K562 (cell line): ENCODE measurements around the gene LRP3. TPM values are rescaled to one million over a fixed set of nuclear protein-coding genes. Genes with fewer than 3 reads are reported as not detected.

Experiments
- ADNP ChIP-seq: fragments of 200-800 bp; sonication (Bioruptor generic); IDR thresholded peaks from 2 replicates; pipeline ENCODE4 v1.6.1; 2016; ENCODE audit warnings: missing genetic modification characterization, missing compliant biosample characterization
- ARID2 ChIP-seq: fragments of 450-650 bp; IDR thresholded peaks from 2 replicates; pipeline ENCODE4 v1.6.1; 2017; ENCODE audit warnings: antibody characterized with exemption, mild to moderate bottlenecking
- DIDO1 ChIP-seq: fragments of 450-650 bp; IDR thresholded peaks from 2 replicates; pipeline ENCODE4 v1.6.1; 2016; ENCODE audit warnings: low read depth, missing biosample characterization, missing genetic modification characterization
- FOXK1 ChIP-seq: sonication (generic); formaldehyde crosslinking; IDR thresholded peaks from 2 replicates; pipeline ENCODE4 v1.8.0; 2022; ENCODE audit warnings: missing genetic modification reagents, mild to moderate bottlenecking, borderline replicate concordance
- GABPB2 ChIP-seq: fragments of 250-450 bp; sonication (Bioruptor Pico); conservative IDR thresholded peaks from 2 replicates; pipeline ENCODE4 v1.5.1; 2021; ENCODE audit warnings: mild to moderate bottlenecking
- HOXB6 ChIP-seq: fragments of 250-450 bp; sonication (Bioruptor Pico); IDR thresholded peaks from 2 replicates; pipeline ENCODE4 v1.5.1; 2022; ENCODE audit warnings: mild to moderate bottlenecking, borderline replicate concordance
- NR2C2 ChIP-seq, 2 experiments: fragments of 200-800 bp in 1 of 2; sonication (Bioruptor generic) in 1 of 2; sonication (generic) in 1 of 2; formaldehyde crosslinking in 1 of 2; IDR thresholded peaks; 2 replicates each; pipeline versions ENCODE4 v1.6.1 to v1.8.0; 2016 to 2022; ENCODE audit warnings: mild to moderate bottlenecking in 1 of 2, missing compliant biosample characterization in 1 of 2, missing genetic modification characterization in 1 of 2, missing genetic modification reagents in 1 of 2
- STAT5A ChIP-seq: IDR thresholded peaks from 2 replicates; pipeline ENCODE4 v1.6.1; 2012; ENCODE audit warnings: low read length, inconsistent platforms, borderline replicate concordance
- ZNF24 ChIP-seq: fragments of 450-650 bp; IDR thresholded peaks from 2 replicates; pipeline ENCODE4 v1.6.1; 2016
- polyA plus RNA-seq, 8 experiments: library from polyadenylated mRNA; depleted of rRNA in 4 of 8; stranded (reverse) in 5 of 8; unstranded in 3 of 8; fragments of >200 nt; fragmentation: Nextera tagmentation in 2 of 8; fragmentation: Illumina TruSeq in 1 of 8; extraction: Ambion mirVana in 2 of 8; extraction: Trizol in 1 of 8; gene quantifications; 2 replicates each; pipeline versions ENCODE4 v1.2.1 to v1.2.3, GENCODE V29; 2011 to 2014; ENCODE audit warnings: inconsistent platforms in 1 of 8, missing spikeins in 1 of 8
- total RNA-seq, 7 experiments: library from RNA; depleted of rRNA in 6 of 7; stranded (reverse); fragments of >200 nt in 6 of 7; fragmentation: Illumina TruSeq in 2 of 7; extraction: Trizol in 2 of 7; gene quantifications; 2 replicates each; pipeline versions ENCODE4 v1.2.1 to v1.2.3, GENCODE V29; 2011 to 2021; ENCODE audit warnings: low replicate concordance in 1 of 7
- TF ChIP-seq, protein P1 (sequence below): fragments of 250-450 bp; sonication (Bioruptor Pico); IDR thresholded peaks from 2 replicates; pipeline ENCODE4 v1.4.0; 2020
- TF ChIP-seq, protein P2 (sequence below): fragments of 450-650 bp; IDR thresholded peaks from 2 replicates; pipeline ENCODE4 v1.6.1; 2018; ENCODE audit not compliant: partially characterized antibody
- TF ChIP-seq, protein P3 (sequence below): fragments of 450-650 bp; IDR thresholded peaks from 2 replicates; pipeline ENCODE4 v1.7.0; 2016; ENCODE audit warnings: borderline replicate concordance
- TF ChIP-seq, protein P4 (sequence below), 2 experiments: fragments of 200-800 bp in 1 of 2; sonication (Bioruptor generic) in 1 of 2; sonication (generic) in 1 of 2; formaldehyde crosslinking in 1 of 2; IDR thresholded peaks in 1 of 2; conservative IDR thresholded peaks in 1 of 2; 2 replicates each; pipeline versions ENCODE4 v1.5.0 to v1.6.1; 2016 to 2020; ENCODE audit warnings: missing compliant biosample characterization in 1 of 2, missing genetic modification characterization in 1 of 2, missing genetic modification reagents in 1 of 2

LRP3 gene
- total and polyA plus RNA-seq, 9 of the 15 experiments (the other 6 are each of a cell fraction or from before 2014, with no cell fraction given) = 0.29 TPM; not detected in 8

DNA sequence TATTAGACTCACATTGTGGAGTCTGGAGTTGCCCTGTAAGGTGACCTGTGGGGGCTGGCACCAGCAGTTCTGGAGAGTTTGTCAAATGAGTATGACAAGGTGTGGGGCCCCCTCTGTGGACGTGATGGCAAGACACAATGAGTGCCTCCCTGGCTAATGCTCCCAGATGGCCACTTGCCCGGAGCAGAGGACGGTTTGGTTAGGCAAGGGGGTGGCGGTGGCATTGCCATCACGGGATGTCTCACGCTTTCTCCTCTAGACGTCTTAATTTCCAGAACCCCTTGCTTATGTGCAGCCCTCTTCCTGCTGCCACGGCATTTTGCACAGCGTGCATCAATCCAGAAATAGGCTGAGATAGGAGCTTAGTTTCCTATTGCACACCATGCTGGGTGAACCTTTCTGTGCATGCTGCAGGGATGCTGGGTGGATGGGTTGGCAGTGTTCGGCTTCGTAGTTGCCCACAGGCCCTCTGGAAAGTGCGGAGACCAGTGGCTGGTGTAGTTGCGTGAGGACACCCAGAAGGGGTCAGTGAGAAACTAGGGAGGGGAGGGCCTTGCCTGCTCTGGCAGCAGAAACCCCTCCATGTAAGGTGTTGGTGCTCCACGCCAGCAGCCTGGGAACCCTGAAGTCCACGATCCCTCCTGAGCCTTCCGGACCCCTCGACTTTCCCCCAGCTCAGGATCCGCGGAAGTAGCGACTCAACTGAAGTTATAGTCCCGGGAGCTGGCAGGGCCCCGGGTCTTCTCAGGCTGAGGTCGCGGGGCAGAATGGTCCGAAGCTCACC lies 18.1 kb upstream of the LRP3 start (continued):
- TF ChIP-seq, protein P1, sequence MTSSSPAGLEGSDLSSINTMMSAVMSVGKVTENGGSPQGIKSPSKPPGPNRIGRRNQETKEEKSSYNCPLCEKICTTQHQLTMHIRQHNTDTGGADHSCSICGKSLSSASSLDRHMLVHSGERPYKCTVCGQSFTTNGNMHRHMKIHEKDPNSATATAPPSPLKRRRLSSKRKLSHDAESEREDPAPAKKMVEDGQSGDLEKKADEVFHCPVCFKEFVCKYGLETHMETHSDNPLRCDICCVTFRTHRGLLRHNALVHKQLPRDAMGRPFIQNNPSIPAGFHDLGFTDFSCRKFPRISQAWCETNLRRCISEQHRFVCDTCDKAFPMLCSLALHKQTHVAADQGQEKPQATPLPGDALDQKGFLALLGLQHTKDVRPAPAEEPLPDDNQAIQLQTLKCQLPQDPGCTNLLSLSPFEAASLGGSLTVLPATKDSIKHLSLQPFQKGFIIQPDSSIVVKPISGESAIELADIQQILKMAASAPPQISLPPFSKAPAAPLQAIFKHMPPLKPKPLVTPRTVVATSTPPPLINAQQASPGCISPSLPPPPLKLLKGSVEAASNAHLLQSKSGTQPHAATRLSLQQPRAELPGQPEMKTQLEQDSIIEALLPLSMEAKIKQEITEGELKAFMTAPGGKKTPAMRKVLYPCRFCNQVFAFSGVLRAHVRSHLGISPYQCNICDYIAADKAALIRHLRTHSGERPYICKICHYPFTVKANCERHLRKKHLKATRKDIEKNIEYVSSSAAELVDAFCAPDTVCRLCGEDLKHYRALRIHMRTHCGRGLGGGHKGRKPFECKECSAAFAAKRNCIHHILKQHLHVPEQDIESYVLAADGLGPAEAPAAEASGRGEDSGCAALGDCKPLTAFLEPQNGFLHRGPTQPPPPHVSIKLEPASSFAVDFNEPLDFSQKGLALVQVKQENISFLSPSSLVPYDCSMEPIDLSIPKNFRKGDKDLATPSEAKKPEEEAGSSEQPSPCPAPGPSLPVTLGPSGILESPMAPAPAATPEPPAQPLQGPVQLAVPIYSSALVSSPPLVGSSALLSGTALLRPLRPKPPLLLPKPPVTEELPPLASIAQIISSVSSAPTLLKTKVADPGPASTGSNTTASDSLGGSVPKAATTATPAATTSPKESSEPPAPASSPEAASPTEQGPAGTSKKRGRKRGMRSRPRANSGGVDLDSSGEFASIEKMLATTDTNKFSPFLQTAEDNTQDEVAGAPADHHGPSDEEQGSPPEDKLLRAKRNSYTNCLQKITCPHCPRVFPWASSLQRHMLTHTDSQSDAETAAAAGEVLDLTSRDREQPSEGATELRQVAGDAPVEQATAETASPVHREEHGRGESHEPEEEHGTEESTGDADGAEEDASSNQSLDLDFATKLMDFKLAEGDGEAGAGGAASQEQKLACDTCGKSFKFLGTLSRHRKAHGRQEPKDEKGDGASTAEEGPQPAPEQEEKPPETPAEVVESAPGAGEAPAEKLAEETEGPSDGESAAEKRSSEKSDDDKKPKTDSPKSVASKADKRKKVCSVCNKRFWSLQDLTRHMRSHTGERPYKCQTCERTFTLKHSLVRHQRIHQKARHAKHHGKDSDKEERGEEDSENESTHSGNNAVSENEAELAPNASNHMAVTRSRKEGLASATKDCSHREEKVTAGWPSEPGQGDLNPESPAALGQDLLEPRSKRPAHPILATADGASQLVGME (CRISPR knock-in tag) = 0 out of 2 replicates have a peak, but pooled peaks have one; percentile 36
- TF ChIP-seq ARID2 (no peak), NR2C2 (CRISPR knock-in tag; IDR thresholded peaks at IDR 0.05) (no peak), NR2C2 (tag; IDR thresholded peaks at IDR 0.05) (no peak), DIDO1 (0 out of 2 replicates have a peak, but pooled peaks have one; percentile 59), STAT5A (no peak), ADNP (no peak), HOXB6 (CRISPR knock-in tag) (no peak), ZNF24 (no peak), GABPB2 (CRISPR knock-in tag) (no peak), FOXK1 (CRISPR knock-in tag) (0 out of 2 replicates have a peak, but pooled peaks have one; percentile 25)
- TF ChIP-seq, protein P2, sequence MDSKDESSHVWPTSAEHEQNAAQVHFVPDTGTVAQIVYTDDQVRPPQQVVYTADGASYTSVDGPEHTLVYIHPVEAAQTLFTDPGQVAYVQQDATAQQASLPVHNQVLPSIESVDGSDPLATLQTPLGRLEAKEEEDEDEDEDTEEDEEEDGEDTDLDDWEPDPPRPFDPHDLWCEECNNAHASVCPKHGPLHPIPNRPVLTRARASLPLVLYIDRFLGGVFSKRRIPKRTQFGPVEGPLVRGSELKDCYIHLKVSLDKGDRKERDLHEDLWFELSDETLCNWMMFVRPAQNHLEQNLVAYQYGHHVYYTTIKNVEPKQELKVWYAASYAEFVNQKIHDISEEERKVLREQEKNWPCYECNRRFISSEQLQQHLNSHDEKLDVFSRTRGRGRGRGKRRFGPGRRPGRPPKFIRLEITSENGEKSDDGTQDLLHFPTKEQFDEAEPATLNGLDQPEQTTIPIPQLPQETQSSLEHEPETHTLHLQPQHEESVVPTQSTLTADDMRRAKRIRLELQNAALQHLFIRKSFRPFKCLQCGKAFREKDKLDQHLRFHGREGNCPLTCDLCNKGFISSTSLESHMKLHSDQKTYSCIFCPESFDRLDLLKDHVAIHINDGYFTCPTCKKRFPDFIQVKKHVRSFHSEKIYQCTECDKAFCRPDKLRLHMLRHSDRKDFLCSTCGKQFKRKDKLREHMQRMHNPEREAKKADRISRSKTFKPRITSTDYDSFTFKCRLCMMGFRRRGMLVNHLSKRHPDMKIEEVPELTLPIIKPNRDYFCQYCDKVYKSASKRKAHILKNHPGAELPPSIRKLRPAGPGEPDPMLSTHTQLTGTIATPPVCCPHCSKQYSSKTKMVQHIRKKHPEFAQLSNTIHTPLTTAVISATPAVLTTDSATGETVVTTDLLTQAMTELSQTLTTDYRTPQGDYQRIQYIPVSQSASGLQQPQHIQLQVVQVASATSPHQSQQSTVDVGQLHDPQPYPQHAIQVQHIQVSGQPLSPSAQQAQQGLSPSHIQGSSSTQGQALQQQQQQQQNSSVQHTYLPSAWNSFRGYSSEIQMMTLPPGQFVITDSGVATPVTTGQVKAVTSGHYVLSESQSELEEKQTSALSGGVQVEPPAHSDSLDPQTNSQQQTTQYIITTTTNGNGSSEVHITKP = peak; percentile 23
- TF ChIP-seq, protein P3, sequence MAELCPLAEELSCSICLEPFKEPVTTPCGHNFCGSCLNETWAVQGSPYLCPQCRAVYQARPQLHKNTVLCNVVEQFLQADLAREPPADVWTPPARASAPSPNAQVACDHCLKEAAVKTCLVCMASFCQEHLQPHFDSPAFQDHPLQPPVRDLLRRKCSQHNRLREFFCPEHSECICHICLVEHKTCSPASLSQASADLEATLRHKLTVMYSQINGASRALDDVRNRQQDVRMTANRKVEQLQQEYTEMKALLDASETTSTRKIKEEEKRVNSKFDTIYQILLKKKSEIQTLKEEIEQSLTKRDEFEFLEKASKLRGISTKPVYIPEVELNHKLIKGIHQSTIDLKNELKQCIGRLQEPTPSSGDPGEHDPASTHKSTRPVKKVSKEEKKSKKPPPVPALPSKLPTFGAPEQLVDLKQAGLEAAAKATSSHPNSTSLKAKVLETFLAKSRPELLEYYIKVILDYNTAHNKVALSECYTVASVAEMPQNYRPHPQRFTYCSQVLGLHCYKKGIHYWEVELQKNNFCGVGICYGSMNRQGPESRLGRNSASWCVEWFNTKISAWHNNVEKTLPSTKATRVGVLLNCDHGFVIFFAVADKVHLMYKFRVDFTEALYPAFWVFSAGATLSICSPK = no peak
- TF ChIP-seq, protein P4, sequence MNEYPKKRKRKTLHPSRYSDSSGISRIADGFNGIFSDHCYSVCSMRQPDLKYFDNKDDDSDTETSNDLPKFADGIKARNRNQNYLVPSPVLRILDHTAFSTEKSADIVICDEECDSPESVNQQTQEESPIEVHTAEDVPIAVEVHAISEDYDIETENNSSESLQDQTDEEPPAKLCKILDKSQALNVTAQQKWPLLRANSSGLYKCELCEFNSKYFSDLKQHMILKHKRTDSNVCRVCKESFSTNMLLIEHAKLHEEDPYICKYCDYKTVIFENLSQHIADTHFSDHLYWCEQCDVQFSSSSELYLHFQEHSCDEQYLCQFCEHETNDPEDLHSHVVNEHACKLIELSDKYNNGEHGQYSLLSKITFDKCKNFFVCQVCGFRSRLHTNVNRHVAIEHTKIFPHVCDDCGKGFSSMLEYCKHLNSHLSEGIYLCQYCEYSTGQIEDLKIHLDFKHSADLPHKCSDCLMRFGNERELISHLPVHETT (CRISPR knock-in tag; conservative IDR thresholded peaks at IDR 0.05 in 1 of 2, IDR thresholded peaks at IDR 0.05 in 1 of 2) = no peak
